K562 (cell line): ENCODE measurements around the gene CAMSAP3. TPM values are rescaled to one million over a fixed set of nuclear protein-coding genes. Genes with fewer than 3 reads are reported as not detected.
A peak's percentile ranks its signal among the peaks of the same experiment; 100 is the strongest.

Source experiments
- BDP1 ChIP-seq: IDR thresholded peaks from 3 replicates; pipeline ENCODE4 v1.6.1; 2011; ENCODE audit not compliant: insufficient read length, insufficient read depth
- FOXJ2 ChIP-seq: fragments of 200-800 bp; sonication (Bioruptor generic); IDR thresholded peaks from 2 replicates; pipeline ENCODE4 v1.6.1; 2016; ENCODE audit warnings: missing genetic modification characterization, missing compliant biosample characterization
- GTF2F1 ChIP-seq: IDR thresholded peaks from 2 replicates; pipeline ENCODE4 v1.6.1; 2011; ENCODE audit warnings: low read depth, low read length, improper control_type of control experiment
- MTA2 ChIP-seq: fragments of 450-650 bp; IDR thresholded peaks from 2 replicates; pipeline ENCODE4 v1.6.1; 2016; ENCODE audit warnings: low read depth
- RFX7 ChIP-seq: fragments of 250-450 bp; sonication (Bioruptor Pico); IDR thresholded peaks from 2 replicates; pipeline ENCODE4 v1.5.1; 2021; ENCODE audit warnings: mild to moderate bottlenecking
- ZNF134 ChIP-seq: fragments of 250-450 bp; sonication (Bioruptor Pico); conservative IDR thresholded peaks from 2 replicates; pipeline ENCODE4 v1.4.0; 2020
- ZNF436 ChIP-seq: fragments of 250-450, 450-650 bp; sonication (Bioruptor Pico); formaldehyde crosslinking; IDR thresholded peaks from 2 replicates; pipeline ENCODE4 v1.7.0; 2020; ENCODE audit warnings: mild to moderate bottlenecking
- polyA plus RNA-seq, 8 experiments: library from polyadenylated mRNA; depleted of rRNA in 4 of 8; stranded (reverse) in 5 of 8; unstranded in 3 of 8; fragments of >200 nt; fragmentation: Nextera tagmentation in 2 of 8; fragmentation: Illumina TruSeq in 1 of 8; extraction: Ambion mirVana in 2 of 8; extraction: Trizol in 1 of 8; gene quantifications; 2 replicates each; pipeline versions ENCODE4 v1.2.1 to v1.2.3, GENCODE V29; 2011 to 2014; ENCODE audit warnings: inconsistent platforms in 1 of 8, missing spikeins in 1 of 8
- total RNA-seq, 7 experiments: library from RNA; depleted of rRNA in 6 of 7; stranded (reverse); fragments of >200 nt in 6 of 7; fragmentation: Illumina TruSeq in 2 of 7; extraction: Trizol in 2 of 7; gene quantifications; 2 replicates each; pipeline versions ENCODE4 v1.2.1 to v1.2.3, GENCODE V29; 2011 to 2021; ENCODE audit warnings: low replicate concordance in 1 of 7
- TF ChIP-seq, protein P1 (sequence below): fragments of 450-650 bp; IDR thresholded peaks from 2 replicates; pipeline ENCODE4 v1.6.1; 2016; ENCODE audit warnings: mild to moderate bottlenecking, moderate library complexity
- TF ChIP-seq, protein P2 (sequence below): fragments of 450-650 bp; IDR thresholded peaks from 2 replicates; pipeline ENCODE4 v1.6.1; 2016; ENCODE audit warnings: low read depth

The CAMSAP3 gene
- total and polyA plus RNA-seq, 9 of the 15 experiments (the other 6 are each of a cell fraction or from before 2014, with no cell fraction given) = 0.01 to 0.89 (median 0.22) TPM; not detected in 1

DNA sequence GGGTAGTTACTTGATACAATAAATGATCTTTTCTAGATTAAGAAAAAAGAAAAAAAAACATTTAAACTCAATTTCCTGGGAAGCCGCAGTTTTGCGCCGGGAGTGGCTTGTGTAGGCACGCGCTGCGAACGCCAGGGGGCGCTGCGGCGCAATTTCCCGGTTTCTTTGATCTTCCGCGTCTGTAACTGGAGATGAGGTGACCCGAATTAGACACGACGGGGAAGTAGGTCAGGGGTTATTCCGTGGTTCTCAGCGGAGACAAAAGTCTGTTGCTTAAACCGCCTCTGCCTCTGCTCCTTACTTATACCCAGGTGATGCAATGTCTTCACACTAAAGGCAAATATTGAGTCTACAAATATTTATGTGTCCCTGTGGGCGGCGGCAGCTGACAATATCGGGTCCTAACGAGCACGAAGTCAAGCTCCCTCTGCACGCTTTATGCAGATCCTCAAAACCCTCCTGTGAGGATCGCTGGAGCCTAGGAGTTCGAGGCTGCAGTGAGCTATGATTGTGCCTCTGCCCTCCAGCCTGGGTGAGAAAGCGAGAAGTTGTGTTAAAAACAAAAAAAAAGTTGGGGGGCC is 56.5 kb downstream of the CAMSAP3 start (continued):
- TF ChIP-seq, protein P1, sequence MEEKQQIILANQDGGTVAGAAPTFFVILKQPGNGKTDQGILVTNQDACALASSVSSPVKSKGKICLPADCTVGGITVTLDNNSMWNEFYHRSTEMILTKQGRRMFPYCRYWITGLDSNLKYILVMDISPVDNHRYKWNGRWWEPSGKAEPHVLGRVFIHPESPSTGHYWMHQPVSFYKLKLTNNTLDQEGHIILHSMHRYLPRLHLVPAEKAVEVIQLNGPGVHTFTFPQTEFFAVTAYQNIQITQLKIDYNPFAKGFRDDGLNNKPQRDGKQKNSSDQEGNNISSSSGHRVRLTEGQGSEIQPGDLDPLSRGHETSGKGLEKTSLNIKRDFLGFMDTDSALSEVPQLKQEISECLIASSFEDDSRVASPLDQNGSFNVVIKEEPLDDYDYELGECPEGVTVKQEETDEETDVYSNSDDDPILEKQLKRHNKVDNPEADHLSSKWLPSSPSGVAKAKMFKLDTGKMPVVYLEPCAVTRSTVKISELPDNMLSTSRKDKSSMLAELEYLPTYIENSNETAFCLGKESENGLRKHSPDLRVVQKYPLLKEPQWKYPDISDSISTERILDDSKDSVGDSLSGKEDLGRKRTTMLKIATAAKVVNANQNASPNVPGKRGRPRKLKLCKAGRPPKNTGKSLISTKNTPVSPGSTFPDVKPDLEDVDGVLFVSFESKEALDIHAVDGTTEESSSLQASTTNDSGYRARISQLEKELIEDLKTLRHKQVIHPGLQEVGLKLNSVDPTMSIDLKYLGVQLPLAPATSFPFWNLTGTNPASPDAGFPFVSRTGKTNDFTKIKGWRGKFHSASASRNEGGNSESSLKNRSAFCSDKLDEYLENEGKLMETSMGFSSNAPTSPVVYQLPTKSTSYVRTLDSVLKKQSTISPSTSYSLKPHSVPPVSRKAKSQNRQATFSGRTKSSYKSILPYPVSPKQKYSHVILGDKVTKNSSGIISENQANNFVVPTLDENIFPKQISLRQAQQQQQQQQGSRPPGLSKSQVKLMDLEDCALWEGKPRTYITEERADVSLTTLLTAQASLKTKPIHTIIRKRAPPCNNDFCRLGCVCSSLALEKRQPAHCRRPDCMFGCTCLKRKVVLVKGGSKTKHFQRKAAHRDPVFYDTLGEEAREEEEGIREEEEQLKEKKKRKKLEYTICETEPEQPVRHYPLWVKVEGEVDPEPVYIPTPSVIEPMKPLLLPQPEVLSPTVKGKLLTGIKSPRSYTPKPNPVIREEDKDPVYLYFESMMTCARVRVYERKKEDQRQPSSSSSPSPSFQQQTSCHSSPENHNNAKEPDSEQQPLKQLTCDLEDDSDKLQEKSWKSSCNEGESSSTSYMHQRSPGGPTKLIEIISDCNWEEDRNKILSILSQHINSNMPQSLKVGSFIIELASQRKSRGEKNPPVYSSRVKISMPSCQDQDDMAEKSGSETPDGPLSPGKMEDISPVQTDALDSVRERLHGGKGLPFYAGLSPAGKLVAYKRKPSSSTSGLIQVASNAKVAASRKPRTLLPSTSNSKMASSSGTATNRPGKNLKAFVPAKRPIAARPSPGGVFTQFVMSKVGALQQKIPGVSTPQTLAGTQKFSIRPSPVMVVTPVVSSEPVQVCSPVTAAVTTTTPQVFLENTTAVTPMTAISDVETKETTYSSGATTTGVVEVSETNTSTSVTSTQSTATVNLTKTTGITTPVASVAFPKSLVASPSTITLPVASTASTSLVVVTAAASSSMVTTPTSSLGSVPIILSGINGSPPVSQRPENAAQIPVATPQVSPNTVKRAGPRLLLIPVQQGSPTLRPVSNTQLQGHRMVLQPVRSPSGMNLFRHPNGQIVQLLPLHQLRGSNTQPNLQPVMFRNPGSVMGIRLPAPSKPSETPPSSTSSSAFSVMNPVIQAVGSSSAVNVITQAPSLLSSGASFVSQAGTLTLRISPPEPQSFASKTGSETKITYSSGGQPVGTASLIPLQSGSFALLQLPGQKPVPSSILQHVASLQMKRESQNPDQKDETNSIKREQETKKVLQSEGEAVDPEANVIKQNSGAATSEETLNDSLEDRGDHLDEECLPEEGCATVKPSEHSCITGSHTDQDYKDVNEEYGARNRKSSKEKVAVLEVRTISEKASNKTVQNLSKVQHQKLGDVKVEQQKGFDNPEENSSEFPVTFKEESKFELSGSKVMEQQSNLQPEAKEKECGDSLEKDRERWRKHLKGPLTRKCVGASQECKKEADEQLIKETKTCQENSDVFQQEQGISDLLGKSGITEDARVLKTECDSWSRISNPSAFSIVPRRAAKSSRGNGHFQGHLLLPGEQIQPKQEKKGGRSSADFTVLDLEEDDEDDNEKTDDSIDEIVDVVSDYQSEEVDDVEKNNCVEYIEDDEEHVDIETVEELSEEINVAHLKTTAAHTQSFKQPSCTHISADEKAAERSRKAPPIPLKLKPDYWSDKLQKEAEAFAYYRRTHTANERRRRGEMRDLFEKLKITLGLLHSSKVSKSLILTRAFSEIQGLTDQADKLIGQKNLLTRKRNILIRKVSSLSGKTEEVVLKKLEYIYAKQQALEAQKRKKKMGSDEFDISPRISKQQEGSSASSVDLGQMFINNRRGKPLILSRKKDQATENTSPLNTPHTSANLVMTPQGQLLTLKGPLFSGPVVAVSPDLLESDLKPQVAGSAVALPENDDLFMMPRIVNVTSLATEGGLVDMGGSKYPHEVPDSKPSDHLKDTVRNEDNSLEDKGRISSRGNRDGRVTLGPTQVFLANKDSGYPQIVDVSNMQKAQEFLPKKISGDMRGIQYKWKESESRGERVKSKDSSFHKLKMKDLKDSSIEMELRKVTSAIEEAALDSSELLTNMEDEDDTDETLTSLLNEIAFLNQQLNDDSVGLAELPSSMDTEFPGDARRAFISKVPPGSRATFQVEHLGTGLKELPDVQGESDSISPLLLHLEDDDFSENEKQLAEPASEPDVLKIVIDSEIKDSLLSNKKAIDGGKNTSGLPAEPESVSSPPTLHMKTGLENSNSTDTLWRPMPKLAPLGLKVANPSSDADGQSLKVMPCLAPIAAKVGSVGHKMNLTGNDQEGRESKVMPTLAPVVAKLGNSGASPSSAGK = peak; percentile 95
- TF ChIP-seq ZNF436 = no peak
- no peak for TF ChIP-seq ZNF134 (CRISPR knock-in tag)
- TF ChIP-seq MTA2 = no peak
- no peak for TF ChIP-seq RFX7 (CRISPR knock-in tag)
- no peak for TF ChIP-seq GTF2F1
- TF ChIP-seq FOXJ2 (tag) = no peak
- TF ChIP-seq, protein P2, sequence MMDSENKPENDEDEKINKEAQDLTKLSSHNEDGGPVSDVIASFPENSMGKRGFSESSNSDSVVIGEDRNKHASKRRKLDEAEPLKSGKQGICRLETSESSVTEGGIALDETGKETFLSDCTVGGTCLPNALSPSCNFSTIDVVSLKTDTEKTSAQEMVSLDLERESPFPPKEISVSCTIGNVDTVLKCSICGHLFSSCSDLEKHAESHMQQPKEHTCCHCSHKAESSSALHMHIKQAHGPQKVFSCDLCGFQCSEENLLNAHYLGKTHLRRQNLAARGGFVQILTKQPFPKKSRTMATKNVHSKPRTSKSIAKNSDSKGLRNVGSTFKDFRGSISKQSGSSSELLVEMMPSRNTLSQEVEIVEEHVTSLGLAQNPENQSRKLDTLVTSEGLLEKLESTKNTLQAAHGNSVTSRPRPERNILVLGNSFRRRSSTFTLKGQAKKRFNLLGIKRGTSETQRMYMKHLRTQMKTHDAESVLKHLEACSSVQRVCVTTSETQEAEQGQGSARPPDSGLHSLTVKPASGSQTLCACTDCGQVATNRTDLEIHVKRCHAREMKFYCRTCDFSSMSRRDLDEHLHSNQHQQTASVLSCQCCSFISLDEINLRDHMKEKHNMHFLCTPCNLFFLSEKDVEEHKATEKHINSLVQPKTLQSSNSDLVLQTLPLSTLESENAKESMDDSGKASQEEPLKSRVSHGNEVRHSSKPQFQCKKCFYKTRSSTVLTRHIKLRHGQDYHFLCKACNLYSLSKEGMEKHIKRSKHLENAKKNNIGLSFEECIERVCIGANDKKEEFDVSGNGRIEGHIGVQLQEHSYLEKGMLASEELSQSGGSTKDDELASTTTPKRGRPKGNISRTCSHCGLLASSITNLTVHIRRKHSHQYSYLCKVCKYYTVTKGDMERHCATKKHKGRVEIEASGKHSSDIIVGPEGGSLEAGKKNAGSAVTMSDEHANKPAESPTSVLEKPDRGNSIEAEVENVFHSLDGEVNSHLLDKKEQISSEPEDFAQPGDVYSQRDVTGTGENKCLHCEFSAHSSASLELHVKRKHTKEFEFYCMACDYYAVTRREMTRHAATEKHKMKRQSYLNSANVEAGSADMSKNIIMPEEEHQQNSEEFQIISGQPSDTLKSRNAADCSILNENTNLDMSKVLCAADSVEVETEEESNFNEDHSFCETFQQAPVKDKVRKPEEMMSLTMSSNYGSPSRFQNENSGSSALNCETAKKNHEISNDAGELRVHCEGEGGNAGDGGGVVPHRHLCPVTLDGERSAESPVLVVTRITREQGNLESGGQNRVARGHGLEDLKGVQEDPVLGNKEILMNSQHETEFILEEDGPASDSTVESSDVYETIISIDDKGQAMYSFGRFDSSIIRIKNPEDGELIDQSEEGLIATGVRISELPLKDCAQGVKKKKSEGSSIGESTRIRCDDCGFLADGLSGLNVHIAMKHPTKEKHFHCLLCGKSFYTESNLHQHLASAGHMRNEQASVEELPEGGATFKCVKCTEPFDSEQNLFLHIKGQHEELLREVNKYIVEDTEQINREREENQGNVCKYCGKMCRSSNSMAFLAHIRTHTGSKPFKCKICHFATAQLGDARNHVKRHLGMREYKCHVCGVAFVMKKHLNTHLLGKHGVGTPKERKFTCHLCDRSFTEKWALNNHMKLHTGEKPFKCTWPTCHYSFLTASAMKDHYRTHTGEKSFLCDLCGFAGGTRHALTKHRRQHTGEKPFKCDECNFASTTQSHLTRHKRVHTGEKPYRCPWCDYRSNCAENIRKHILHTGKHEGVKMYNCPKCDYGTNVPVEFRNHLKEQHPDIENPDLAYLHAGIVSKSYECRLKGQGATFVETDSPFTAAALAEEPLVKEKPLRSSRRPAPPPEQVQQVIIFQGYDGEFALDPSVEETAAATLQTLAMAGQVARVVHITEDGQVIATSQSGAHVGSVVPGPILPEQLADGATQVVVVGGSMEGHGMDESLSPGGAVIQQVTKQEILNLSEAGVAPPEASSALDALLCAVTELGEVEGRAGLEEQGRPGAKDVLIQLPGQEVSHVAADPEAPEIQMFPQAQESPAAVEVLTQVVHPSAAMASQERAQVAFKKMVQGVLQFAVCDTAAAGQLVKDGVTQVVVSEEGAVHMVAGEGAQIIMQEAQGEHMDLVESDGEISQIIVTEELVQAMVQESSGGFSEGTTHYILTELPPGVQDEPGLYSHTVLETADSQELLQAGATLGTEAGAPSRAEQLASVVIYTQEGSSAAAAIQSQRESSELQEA = no peak
- TF ChIP-seq BDP1 = no peak
